Stimulated activated CD8-positive, alpha-beta memory T cell treated with anti-CD3 and anti-CD28 coated beads, Interleukin-7, amount 100 ng/mL, for 4 hours (primary cell): ENCODE measurements around the gene CELF6.

Experiments
- DNase-seq, 2 donors: peaks; one replicate each; pipeline ENCODE4 v3.0.0-alpha.2; 2020; ENCODE audit warnings: low read depth in 2 of 2

Gene CELF6

DNA sequence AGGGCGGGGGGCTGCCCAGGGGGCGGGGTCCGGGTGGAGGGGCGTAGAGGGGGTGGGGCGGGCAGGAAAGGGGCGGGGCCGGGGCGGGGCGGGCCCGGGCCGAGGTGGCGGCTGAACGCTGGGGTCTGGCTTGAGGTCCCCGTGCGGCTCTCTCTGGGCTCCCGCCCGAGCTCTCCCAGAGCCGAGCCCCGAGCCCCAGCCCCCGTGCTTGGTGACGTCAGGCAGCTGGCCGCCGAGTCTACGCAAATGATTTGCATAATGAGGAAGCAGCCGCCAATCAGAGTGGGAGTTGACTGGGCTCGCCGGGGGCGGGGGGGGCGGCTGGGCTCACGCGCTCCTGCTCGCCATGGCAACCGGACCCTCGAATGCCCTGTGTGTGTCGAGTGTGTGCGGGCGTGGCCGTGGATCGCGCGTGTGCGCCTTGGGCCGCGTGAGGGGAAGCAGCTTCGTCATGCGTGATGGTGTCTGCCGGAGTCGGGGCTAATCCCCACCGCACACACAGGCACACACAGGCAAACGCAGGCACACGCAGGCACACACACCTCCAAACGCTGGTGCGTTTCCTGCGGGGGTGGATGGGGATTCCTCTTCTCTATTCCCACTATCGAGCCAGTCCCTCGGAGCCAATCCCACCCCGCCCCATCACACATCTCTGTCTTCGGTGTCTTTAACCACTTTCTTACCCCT, at the start of gene CELF6:
Gene CELF6 (minus strand): TSS at position 173 of the 687 bp plus-strand sequence. CDS start 283 bp downstream, outside the sequence.
- peak; percentile 64 to 77 for DNase-seq

DNA sequence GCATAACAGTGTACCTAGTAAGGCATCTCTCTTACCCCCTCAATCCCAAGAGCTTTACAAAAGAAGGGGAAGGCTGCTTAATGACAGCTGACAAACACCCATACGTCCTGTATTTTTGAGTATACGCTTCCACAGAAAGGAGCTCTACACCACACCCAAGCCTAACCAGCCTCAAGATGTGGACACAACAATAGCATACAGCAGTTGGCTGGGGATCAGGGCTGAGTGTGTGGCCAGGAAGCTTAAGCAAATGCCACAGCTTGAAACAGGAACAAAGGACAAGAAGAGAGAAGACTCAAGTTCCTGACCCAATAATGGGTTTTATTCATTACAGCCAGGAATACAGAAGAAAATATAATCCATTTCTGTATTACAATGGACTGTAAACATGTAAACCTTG, 48.9 kb upstream of the CELF6 start:
- no peak for DNase-seq

DNA sequence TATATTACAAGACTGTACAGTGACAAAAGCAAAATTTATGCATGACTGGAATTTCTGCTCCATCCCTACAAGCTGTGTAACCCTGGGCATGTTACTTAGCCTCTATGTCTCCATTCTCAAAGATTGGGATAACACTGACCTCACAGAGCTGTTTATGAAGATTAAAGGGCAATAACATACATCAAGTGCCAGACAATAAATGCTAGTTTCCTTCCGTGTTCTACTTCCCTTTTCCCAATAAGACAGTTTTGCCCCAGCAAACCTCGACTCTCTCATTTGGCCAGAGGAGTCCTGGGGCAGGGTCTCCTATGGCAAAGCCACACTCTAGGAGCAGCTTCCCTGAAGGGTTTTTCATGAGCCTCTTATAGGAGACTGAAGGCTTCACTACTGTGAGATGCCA, 48.4 kb upstream of the CELF6 start:
- DNase-seq: no peak

DNA sequence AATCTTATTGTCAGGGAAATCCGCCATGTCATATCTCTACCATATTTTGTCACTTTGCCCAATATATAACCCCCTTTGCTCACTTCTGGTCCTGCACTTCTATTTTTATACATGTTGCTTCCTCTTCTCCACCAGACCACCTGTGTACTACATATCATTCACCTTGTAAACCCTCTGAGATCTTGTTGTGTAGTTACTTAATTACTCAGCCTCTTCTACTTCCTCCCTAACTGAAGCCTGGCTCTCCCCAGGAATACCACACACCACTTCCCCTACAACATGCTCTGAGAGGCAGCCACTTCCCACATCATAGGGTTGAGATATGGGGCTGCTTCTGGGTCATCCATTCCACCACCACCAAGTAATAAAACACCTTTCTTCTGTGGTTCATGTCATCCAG, 45.9 kb upstream of the CELF6 start:
- DNase-seq: no peak

GRCh38 chr15:72361176-72361575, 41.2 kb upstream of the CELF6 start:
- no peak for DNase-seq

DNA sequence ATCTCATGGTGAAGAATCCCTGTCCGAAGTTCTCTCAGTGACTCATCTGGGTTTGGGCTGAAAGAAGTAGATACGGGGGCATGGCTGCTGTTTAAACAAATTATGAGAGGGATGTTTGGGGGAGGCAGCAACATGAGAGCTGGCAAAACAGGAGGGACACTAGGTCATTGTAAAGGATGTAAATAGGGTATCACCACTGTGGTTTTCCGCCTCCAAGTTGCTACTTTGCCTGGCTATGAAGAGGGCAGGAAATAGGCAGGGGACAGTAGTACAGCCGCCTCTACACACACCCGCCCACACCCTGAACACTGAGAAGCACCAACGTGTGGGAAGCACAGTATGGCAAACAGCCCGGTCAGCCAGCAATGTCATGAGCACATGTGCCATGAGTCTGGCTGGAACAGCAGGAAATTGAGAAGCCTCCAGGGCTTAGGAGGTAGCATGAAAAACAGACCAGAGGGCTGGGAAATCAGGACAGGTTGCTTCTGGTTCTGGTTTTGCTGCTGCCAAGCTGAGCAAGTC, 38.8 kb upstream of the CELF6 start:
- no peak for DNase-seq

DNA sequence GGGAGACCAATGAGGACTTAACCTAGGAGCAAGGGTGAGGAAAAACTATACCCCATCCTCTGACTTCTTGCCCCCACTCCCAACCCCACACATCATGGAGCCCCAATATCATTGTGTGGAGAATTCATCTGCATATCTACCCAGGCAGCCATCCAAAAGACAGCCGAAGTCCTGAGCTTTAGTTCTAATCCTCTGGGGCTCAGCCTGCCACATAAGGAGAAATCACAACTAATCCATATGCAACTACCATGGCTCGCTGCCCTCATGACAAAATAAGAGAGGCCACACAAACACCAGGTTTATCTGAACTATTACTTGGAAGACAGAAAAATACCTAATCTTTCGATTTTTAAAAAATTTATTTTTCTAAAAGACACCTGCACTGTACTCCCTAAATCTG, 38.2 kb upstream of the CELF6 start:
- no peak for DNase-seq

DNA sequence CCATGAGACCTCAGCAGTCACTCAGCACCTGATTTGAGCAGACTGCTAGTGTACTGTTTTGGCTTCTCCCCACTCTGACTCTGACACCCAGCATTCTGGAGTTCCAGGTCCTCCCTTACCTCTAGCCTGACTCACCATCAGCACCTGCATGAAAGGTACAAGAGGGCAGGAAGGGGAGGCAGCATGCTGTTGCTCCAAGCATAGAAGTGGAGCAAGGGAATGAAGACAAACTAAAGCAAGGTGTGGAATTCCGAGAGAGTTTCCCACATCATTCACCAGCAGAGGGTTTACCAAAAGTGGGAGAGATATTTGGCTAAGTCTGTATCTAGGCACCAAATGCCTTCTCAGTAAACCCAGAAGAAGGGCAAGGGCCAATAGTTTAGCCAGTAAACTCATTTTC, 34.5 kb upstream of the CELF6 start:
- DNase-seq: no peak

DNA sequence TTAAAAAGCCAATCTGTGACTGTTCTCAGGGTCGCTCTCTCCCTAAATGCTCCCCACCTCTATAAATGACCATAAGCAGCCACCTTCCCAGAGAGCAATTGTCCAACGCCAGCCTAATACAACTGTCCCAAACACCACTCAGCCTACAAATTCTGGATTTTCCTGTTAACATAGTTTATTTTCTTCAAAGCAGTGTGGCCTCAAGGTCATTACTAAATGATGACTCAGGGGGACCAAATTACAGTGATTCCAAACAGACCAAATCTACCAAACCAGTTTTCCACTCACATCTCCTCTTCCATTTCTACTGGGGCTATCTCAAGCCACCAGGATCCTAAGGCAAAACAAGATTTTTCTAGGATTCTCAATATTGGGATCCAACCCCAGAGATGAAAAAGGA, 33.3 kb upstream of the CELF6 start:
- DNase-seq: no peak

- no peak for DNase-seq
These were observed 25.8 kb upstream of the CELF6 start for GRCh38 chr15:72345806-72346205.

DNA sequence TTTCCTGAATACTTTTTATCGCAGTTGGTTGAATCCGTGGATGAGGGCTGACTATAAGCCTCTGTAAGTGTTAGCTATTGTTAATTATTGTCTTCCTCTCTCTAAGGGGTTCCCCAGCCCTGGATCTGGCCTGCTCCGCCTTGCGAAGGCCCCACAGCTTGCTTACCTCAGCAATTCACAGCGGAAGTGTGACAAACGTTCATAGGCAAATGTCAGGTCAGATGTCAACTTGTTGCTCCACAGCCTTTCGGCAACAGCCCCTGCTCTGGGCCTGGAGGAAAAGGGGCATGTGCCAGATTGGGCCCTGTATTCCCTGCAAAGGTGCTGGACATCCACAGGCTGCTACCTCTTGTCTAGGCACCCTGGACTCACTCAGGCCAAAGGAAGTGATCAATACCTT, 25.3 kb upstream of the CELF6 start:
- DNase-seq: no peak

DNA sequence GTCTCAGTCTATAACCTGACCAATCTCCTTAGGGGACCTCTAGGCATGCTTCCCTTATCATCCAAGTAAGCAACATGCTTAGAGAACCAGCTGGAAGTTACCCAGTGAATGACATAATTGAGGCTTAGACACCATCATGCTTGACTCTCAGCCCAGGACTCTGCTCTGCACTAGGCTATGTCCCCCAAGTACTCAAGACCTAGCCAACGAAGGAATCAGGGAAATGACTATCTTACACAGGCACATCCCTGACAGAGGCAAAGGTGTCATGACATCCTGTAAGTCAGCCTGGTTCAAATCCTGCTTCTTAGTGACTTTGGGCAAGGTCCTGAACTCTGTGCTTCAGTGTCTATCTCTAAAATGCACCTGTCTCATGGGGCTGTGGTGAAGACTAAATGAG, 24.6 kb upstream of the CELF6 start:
- no peak for DNase-seq

GRCh38 chr15:72342385-72342784, 22.4 kb upstream of the CELF6 start:
- DNase-seq: no peak

DNA sequence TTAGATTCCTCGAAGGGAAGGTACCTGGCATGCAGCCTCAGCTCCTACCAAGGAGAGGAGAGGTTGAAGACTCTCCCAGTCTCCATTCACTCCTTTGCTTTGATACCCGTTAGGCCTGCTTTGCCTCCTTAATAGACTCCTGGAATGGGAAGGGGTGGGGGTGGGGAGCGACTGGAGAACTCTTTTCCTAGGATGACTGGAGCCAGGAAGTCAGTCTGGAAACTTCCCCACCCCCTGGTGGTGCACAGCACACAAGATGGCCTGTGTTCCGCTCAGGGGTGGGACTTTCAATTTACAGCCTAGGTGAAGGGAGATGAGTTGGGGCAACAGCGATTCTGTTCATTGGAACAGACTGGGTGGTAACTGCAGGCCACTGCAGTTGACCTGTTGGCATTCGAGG, 21.4 kb upstream of the CELF6 start:
- DNase-seq: no peak

GRCh38 chr15:72340366-72340765, 20.4 kb upstream of the CELF6 start:
- DNase-seq: no peak

DNA sequence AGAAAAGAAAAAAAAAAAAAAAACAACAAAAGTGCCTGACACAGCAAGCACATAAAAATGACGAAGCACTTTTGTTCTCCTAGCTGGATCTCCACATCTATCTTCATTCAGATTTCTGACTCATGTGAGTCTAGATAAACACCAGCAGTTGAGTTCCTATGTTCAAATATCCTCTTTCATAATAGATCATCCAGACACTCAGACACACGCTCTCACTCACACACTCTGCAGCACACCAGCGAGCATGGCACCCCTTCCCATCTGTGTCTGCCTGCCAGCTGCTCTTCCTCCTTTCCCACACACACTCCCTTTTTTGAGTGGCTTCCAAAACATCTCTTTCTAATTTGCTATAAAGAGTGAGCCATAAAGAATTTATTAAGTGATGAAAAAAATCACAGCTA, 19.8 kb upstream of the CELF6 start:
- no peak for DNase-seq

DNA sequence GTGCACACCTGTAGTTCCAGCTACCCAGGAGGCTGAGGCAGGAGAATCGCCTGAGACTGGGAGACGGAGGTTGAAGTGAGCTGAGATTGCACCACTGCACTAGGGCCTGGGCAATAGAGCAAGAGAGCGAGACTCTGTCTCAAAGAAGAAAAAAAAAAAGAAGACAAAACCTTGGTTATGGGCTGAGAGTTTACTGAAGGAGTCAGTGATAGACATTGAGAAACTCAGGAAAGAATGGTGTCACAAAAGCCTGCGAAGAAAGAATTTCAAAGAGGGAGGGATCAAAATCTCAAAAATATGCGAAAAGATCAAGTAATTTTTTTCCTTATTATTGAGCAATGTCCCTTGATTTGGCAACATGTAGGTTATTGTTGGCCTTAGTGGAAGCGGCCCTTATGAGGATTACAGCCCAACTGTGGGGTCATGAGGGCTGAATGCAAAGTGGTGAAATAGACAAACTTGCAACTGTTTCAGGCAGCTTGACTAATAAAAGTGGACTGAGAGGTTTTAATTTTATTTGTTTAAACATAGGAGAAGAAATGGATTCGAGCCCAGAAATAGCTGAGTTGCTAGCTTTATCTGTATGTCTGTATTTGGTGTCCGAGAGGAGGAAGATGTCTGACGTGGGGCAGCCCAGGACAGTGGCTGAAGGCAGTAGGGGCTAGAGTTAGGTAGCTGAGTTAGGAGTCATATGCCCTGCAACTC, 18.8 kb upstream of the CELF6 start:
- no peak for DNase-seq

- DNase-seq: no peak
These were observed 18.2 kb upstream of the CELF6 start for GRCh38 chr15:72338148-72338547.

DNA sequence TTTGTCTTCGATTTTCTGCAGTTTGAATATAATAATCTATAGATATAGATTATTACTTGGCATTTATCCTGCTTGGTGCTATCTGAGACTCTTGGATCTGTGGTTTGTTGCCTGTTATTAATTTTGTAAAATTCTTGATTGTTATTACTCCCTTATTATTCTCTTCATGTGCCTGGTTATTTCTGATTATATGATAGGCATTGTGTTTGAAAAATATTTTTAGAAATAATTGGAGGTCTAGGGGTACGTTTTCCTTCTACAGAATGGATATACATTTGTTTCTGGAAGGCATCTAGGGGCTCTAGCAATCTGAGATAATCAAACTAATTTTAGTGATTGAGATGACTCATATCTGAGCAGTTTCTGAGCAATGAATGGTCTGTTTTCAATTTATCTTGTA, 14.9 kb upstream of the CELF6 start:
- no peak for DNase-seq

DNA sequence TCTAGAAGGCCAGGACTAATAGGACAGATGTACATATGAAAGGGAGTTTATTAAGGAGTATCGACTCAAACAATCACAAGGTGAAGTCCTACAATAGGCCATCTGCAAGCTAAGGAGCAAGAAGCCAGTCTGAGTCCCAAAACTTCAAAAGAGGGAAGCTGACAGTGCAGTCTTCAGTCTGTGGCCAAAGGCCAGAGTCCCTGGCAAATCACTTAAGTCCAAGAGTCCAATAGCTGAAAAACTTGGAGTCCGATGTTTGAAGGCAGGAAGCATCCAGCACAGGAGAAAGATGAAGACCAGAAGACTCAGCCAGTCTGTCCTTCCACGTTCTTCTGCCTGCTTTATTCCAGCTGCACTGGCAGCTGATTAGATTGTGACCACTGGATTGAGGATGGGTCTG, 11.1 kb upstream of the CELF6 start:
- no peak for DNase-seq

DNA sequence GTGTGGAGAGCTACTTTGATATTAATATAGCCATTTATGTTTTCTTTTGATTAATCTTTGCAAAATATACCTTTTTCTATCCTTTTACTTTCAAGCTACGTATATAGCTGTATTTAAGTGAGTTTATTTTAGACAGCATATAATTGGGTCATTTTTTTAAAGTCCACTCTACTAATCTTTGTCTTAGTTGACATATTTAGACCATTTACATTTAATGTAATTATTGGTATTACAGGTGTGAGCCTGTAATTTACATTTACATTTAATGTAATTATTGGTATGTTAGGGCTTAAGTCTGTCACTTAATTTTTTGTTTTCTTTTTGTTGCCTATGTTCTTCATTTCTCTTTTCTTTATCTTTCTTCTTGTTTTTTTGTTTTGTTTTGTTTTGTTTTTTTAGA, 3.8 kb upstream of the CELF6 start:
- no peak for DNase-seq

GRCh38 chr15:72319360-72319984, 485 bp downstream of the CELF6 start:
- peak in 1 of 2 donors; percentile 23 for DNase-seq

GRCh38 chr15:72318408-72318942, 1.5 kb downstream of the CELF6 start:
- no peak for DNase-seq
